Adrenal gland (tissue), 12 donors: ENCODE data around the gene VPS50. TPM values are rescaled to one million over a fixed set of nuclear protein-coding genes. Genes with fewer than 3 reads are reported as not detected.

Source experiments
- DNase-seq, 7 donors: peaks; one replicate each; pipeline ENCODE4 v3.0.0-alpha.2; 2019 to 2020
- H3K27ac ChIP-seq, 5 donors: fragments of 200-600 bp; sonication (generic) in 4 of 5; 1 replicate in 3 of 5; 2 replicates in 2 of 5; pipeline versions ENCODE4 v1.5.1 to v1.8.0; 2016 to 2020; ENCODE audit warnings: mild to moderate bottlenecking in 1 of 5
- H3K27me3 ChIP-seq: fragments of 200-600 bp; 2 replicates; pipeline ENCODE4 v1.8.0; 2021
- H3K36me3 ChIP-seq, 2 donors: fragments of 200-600 bp; replicated peaks in 1 of 2; 1 replicate in 1 of 2; 2 replicates in 1 of 2; pipeline versions ENCODE4 v1.5.1 to v1.8.0; 2018 to 2022
- H3K4me1 ChIP-seq, 2 donors: fragments of 200-600 bp; replicated peaks in 1 of 2; 1 replicate in 1 of 2; 2 replicates in 1 of 2; pipeline versions ENCODE4 v1.5.1 to v1.8.0; 2018 to 2021
- H3K4me3 ChIP-seq, 4 donors: fragments of 200-600 bp; sonication (generic) in 3 of 4; one replicate each; pipeline ENCODE4 v1.5.1; 2016 to 2018
- H3K9me3 ChIP-seq, 3 donors: fragments of 200-600 bp; sonication (generic) in 1 of 3; replicated peaks in 1 of 3; 1 replicate in 2 of 3; 2 replicates in 1 of 3; pipeline versions ENCODE4 v1.5.1 to v1.8.0; 2016 to 2021
- POLR2A ChIP-seq, 2 donors: fragments of 450-650 bp; IDR thresholded peaks; one replicate each; pipeline ENCODE4 v1.6.1; 2017; ENCODE audit warnings: antibody characterized with exemption in 2 of 2, mild to moderate bottlenecking in 2 of 2, moderate library complexity in 1 of 2
- WGBS, 4 donors: extraction: QIAGEN DNeasy Blood & Tissue Kit in 2 of 4; methylation state at CpG; one replicate each; pipeline versions ENCODE4 v1.1.5 to v1.1.7; 2013 to 2017; 5-methylcytosine and 5-hydroxymethylcytosine counted together
- intact Hi-C, 2 donors: fragments of 100-400 bp; cut with DNase I; formaldehyde crosslinking; loops; one replicate each; pipeline versions ENCODE4 v1.14.1 to v1.15.0; 2022 to 2023
- polyA plus RNA-seq, 3 donors: library from polyadenylated mRNA; stranded (reverse); fragments of 200-250 nt in 2 of 3; fragments of 350-450 nt in 1 of 3; fragmentation: Illumina TruSeq in 1 of 3; extraction: RNeasy Lipid Tissue Mini Kit (QIAGEN cat#74804) in 1 of 3; gene quantifications; one replicate each; pipeline ENCODE4 v1.2.3, GENCODE V29; 2013 to 2014
- total RNA-seq, 9 donors: library from RNA; depleted of rRNA in 4 of 9; stranded (reverse); fragments of >200 nt in 4 of 9; fragments of 120-200 nt in 1 of 9; fragmentation: NEBNext Ultra II Directional in 1 of 9; extraction: Animal tissue kit (Norgen Biotek cat#: 25700) in 1 of 9; gene quantifications; one replicate each; pipeline versions ENCODE4 v1.1.0 to v1.2.4, GENCODE V29; 2013 to 2023
- TF ChIP-seq, protein P1 (sequence below), 6 experiments: fragments of 450-650 bp in 4 of 6; fragments of 200-600 bp in 2 of 6; sonication (generic) in 1 of 6; IDR thresholded peaks; 1 replicate in 5 of 6; 2 replicates in 1 of 6; pipeline versions ENCODE4 v1.5.1 to v1.8.0; 2016 to 2021; ENCODE audit warnings: antibody characterized with exemption in 6 of 6, mild to moderate bottlenecking in 2 of 6, moderate library complexity in 1 of 6
- donor health status: healthy with polysubstance abuse.
- donor health status: Bipolar disorder and iron deficiency.
- donor health status: DM: yes; HTN: yes; CAD: no.
- donor health status: DM: no; HTN: no; CAD: no.
- donor health status: DM: no; HTN: no; CAD: no.
- donor health status: DM: yes; HTN: yes; CAD: no.

VPS50 gene
- total and polyA plus RNA-seq, 12 donors = 6.9 to 60.6 (median 24.0) TPM

DNA sequence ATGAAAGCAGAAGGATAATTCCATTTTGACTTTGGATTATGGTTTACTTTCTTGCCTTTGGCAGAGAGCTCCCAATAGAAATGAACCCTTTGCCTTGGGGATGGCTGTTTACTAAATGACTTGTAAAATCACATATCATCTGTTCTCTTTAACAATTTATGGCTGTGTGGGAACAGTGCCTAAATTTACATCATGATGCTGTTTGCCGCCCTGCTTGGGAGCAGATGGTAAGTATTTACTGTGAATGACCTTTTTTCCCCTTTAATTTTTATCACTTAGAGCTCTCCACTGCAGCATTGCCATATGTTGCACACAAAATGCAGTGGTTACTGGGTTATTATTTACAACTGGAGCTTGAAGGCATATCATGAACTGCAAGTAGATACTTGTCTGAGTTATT lies 19.3 kb upstream of the VPS50 start:
- H3K4me1 ChIP-seq = no peaks in the 10 kb centered on the region
- no peak overlapping the region for H3K4me3 ChIP-seq
- H3K27me3 ChIP-seq = no peaks in the 10 kb centered on the region
- H3K9me3 ChIP-seq = no peaks in the 10 kb centered on the region
- H3K27ac ChIP-seq = no peak overlapping the region
- no peaks in the 10 kb centered on the region for H3K36me3 ChIP-seq
- intact Hi-C loops = no loop called here
- no peak for DNase-seq
- no peak for TF ChIP-seq POLR2A (IDR thresholded peaks at IDR 0.05)
- 38 to 63% (median 55%) methylated on average over 1 of the region's 1 CpG for WGBS, 4 donors

DNA sequence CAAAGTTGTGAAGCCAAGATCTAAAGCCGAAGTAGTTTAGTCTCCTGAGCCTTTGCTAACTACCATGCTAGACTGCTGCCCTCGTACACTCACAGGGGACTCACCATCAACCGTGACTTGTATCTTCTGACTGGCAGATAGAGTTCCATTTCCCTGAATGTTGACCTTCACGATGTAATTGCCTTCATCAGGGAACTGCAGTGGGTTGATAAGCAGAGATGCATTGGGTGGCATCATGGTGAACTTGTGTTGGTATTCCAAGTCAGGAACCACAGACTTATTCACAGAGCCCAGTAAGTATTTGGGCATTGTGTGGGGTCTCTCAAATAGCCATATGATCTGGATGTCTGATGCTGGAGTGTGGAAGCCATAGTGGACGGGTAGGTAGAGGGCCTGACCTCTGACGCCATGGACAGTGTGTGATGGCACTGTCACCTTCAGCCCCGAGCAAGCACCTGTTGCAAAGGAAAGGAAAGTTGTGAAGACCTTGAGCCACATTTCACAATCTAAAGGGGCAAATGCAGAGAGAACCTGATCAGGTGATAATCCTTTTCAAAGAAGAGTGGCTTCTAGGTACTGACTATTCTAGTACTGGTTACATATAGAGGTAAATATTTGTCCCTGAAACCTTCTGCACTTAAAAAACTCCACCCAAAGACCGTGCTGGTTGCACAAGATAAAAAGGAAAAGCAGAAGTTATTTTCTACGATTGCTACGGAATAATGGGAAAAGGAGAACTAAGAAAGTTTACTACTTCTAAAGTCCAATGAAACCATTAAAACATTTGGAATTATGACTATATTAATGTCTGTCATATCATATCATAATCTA lies 13.0 kb upstream of the VPS50 start:
- TF ChIP-seq, protein P1, sequence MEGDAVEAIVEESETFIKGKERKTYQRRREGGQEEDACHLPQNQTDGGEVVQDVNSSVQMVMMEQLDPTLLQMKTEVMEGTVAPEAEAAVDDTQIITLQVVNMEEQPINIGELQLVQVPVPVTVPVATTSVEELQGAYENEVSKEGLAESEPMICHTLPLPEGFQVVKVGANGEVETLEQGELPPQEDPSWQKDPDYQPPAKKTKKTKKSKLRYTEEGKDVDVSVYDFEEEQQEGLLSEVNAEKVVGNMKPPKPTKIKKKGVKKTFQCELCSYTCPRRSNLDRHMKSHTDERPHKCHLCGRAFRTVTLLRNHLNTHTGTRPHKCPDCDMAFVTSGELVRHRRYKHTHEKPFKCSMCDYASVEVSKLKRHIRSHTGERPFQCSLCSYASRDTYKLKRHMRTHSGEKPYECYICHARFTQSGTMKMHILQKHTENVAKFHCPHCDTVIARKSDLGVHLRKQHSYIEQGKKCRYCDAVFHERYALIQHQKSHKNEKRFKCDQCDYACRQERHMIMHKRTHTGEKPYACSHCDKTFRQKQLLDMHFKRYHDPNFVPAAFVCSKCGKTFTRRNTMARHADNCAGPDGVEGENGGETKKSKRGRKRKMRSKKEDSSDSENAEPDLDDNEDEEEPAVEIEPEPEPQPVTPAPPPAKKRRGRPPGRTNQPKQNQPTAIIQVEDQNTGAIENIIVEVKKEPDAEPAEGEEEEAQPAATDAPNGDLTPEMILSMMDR (IDR thresholded peaks at IDR 0.05) = no peak
- Histone ChIP-seq H3K9me3 (no peaks in the 10 kb centered on the region), H3K27ac (no peak overlapping the region), H3K27me3 (no peaks in the 10 kb centered on the region), H3K36me3 (no peaks in the 10 kb centered on the region), H3K4me3 (no peak overlapping the region), H3K4me1 (no peaks in the 10 kb centered on the region)
- intact Hi-C loops = no loop called here
- no peak for DNase-seq
- WGBS, 4 donors = 70 to 73% (median 71%) methylated on average over 10 of the region's 10 CpGs

DNA sequence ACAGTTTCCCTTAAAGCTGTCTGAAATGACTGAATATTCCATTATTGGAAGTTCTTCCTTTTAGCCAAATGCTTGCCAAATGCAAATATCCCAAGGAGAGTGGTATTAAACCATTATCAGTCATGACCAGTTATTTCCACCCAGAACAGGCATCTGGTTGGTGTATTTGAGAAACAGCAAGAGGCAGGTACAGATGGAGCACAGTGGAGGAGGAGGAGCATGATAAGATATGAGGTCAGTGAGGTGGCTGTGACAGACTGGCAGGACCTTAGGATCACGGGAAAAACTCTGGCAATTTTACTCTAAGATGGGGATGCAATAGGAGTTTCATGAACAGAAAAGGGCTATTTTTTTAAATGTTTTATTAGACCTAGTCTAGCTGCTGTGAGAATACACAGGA lies 12.3 kb upstream of the VPS50 start:
- no peaks in the 10 kb centered on the region for H3K9me3 ChIP-seq
- no peak overlapping the region for H3K27ac ChIP-seq
- H3K4me3 ChIP-seq = no peak overlapping the region
- no peaks in the 10 kb centered on the region for H3K27me3 ChIP-seq
- no peak for DNase-seq
- intact Hi-C loops = no loop called here
- 56 to 73% (median 61%) methylated on average over 1 of the region's 1 CpG for WGBS, 4 donors
- no peaks in the 10 kb centered on the region for H3K36me3 ChIP-seq
- no peaks in the 10 kb centered on the region for H3K4me1 ChIP-seq
- TF ChIP-seq, protein P1 (IDR thresholded peaks at IDR 0.05) = no peak
- no peak for TF ChIP-seq POLR2A (IDR thresholded peaks at IDR 0.05)

DNA sequence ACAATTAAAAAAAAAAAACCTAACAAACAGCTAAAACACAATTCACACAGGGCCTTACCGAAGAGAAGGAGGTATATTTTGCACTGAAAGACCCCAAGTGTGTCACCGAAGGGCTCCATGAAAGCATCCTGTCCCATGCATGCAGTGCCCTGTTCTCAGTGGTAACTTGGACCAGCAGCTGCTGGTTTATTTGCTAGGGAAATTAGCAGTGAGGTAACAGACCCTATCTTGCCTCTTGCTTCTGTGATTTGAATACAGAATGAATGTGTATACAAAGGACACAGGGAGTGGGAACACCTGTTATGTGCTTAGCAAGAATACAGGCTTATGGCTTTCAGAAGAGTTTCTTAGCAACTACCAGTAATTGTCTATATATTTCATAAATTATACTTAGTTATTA lies 5.9 kb upstream of the VPS50 start, which contains the start of gene HEPACAM2:
Gene HEPACAM2 (minus strand): TSS at position 160 of the 400 bp plus-strand sequence.
- no peaks in the 10 kb centered on the region for H3K36me3 ChIP-seq
- no peaks in the 10 kb centered on the region for H3K9me3 ChIP-seq
- no peak within 1 kb of the TSS for H3K4me3 ChIP-seq
- DNase-seq = no peak
- TF ChIP-seq, protein P1 (IDR thresholded peaks at IDR 0.05) = no peak
- TF ChIP-seq POLR2A (IDR thresholded peaks at IDR 0.05) = no peak
- H3K27me3 ChIP-seq = no peaks in the 10 kb centered on the region
- 57 to 76% (median 71%) methylated on average over 2 of the region's 2 CpGs for WGBS, 4 donors
- no peak within 1 kb of the TSS for H3K27ac ChIP-seq
- intact Hi-C loops = no loop called here
- H3K4me1 ChIP-seq = peaks cover 1 to 3% of the 10 kb centered on the region in 2 donors

DNA sequence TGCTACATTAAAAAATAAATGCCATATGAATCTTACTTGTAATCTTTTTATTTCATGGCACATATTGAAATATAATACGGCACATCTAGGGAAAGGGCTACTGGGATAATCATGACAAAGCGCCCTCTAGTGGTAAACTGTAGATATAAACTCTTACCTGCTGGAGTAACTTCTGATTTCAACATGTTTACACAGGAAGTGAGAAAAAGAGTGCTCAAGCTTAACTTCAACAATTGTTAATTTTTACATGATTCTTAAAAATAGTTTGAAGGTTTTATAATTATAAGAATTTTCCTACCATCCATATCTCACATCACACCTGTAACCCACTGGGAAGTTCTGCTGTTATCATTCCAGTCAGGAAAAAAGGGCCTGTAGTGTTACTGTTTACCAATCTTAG lies 3.9 kb upstream of the VPS50 start:
- Histone ChIP-seq H3K4me1 (peaks cover 8 to 9% of the 10 kb centered on the region in 2 donors), H3K36me3 (no peaks in the 10 kb centered on the region), H3K27me3 (no peaks in the 10 kb centered on the region), H3K27ac (no peak overlapping the region), H3K4me3 (no peak overlapping the region), H3K9me3 (no peaks in the 10 kb centered on the region)
- no peak for TF ChIP-seq POLR2A (IDR thresholded peaks at IDR 0.05)
- TF ChIP-seq, protein P1 (IDR thresholded peaks at IDR 0.05) = peak; percentile 61 to 87 (median 76)
- peak in 1 of 7 donors; percentile 4 for DNase-seq
- whole genome bisulfite sequencing, 4 donors = 0 to 1% (median 0%) methylated on average over 2 of the region's 2 CpGs
- intact Hi-C loops = no loop called here
